ENCODE results near the gene TSC22D1. TPM values are rescaled to one million over a fixed set of nuclear protein-coding genes. Genes with fewer than 3 reads are reported as not detected.
A peak's percentile ranks its signal among the peaks of the same experiment; 100 is the strongest.

The TSC22D1 gene
- total and polyA plus RNA-seq, 7 donors: 34.5 to 203 (median 121) TPM

- intact Hi-C loops (cut with DNase I): no loop called here
- no peak for TF ChIP-seq CTCF (IDR thresholded peaks at IDR 0.05)
- no peak overlapping the region for H3K4me3 ChIP-seq
- H3K4me1 ChIP-seq: no peaks in the 10 kb centered on the region
- H3K9me3 ChIP-seq: peaks cover 4% of the 10 kb centered on the region
- no peaks in the 10 kb centered on the region for H3K36me3 ChIP-seq (ENCODE audit: insufficient read depth in 1 of 2, low read depth in 1 of 2)
- WGBS, 3 donors: 67 to 73% (median 69%) methylated on average over 15 of the region's 15 CpGs
- H3K27ac ChIP-seq: no peak overlapping the region
- peak in 1 of 2 donors; percentile 30 for DNase-seq
- H3K27me3 ChIP-seq (ENCODE audit: insufficient read depth in 3 of 3, low read length in 2 of 3): no peaks in the 10 kb centered on the region
- peak in 1 of 4 donors; percentile 17 for ATAC-seq
Observed at GRCh38 chr13:44422755-44423643, 153.1 kb downstream of the TSC22D1 start.

DNA sequence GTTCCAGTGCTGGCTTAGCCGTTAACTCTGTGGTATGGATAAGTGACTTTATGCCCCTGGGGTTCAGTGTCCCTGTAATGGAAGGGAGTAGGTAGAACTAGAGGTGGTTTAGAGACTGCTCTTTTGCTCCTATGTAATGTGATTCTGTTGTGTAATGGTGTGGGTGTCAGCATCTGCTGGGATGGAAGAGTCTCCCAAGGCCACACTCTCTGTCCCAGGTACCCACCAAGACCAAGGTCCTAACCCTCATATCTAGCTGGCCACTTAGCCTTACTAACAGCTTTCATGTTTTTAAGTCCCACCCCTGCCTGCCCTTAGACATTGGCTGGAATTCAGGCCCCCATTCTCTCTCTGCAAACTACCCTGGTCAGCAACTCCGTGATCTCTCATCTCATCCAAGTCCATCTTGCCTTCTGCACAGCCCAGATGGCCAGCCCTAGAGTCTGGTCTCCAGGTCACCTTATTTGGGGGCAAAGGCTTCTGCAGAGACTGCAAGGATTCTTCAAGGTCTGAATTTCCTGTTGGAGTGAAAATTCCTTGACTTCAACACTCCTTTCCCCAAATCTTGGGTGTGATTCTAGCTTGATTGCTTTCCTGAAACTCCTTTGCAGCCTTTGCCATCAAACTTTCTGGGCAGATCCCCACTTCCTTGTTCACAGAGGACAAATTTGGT lies 154.1 kb downstream of the TSC22D1 start:
- 92 to 97% (median 96%) methylated on average over 2 of the region's 2 CpGs for WGBS, 3 donors
- H3K27me3 ChIP-seq (ENCODE audit: insufficient read depth in 3 of 3, low read length in 2 of 3): no peaks in the 10 kb centered on the region

GRCh38 chr13:44420376-44421220 lies 155.5 kb downstream of the TSC22D1 start:
- H3K36me3 ChIP-seq (ENCODE audit: insufficient read depth in 1 of 2, low read depth in 1 of 2): no peaks in the 10 kb centered on the region
- H3K27ac ChIP-seq: no peak overlapping the region
- ATAC-seq: no peak
- TF ChIP-seq CTCF (IDR thresholded peaks at IDR 0.05): no peak
- no peaks in the 10 kb centered on the region for H3K4me1 ChIP-seq
- H3K27me3 ChIP-seq (ENCODE audit: insufficient read depth in 3 of 3, low read length in 2 of 3): no peaks in the 10 kb centered on the region
- no peaks in the 10 kb centered on the region for H3K9me3 ChIP-seq
- 83 to 85% (median 83%) methylated on average over 15 of the region's 15 CpGs for WGBS, 3 donors
- no peak for DNase-seq
- intact Hi-C loops (cut with DNase I): no loop called here
- no peak overlapping the region for H3K4me3 ChIP-seq

More for the DNA sequence above, 154.1 kb downstream of the TSC22D1 start:
- DNase-seq (no peak), ATAC-seq (no peak)
- intact Hi-C loops (cut with DNase I): no loop called here
- Histone ChIP-seq H3K36me3 (ENCODE audit: insufficient read depth in 1 of 2, low read depth in 1 of 2) (no peaks in the 10 kb centered on the region), H3K4me3 (no peak overlapping the region), H3K4me1 (no peaks in the 10 kb centered on the region), H3K27ac (no peak overlapping the region), H3K9me3 (no peaks in the 10 kb centered on the region)
- TF ChIP-seq CTCF (IDR thresholded peaks at IDR 0.05): no peak

DNA sequence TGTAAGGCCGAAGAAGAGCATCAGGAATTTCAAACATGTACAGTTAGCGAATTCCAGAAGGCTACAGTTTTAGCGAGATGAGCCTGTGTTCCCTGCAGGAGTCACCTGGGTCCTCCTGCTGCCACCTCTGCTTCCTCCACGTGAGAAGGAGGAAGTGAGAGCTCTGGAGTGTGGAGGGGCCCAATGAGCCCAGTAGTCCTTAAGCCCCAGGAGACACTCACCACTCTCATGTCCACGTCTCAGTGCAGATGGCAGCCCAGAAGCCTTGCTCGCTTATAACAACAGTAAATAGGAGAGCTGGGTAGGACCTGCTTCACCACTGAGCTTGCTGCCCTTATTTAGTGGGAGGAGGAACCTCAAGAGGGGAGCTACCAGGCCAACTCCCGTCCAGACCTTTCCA lies 158.3 kb downstream of the TSC22D1 start:
- Histone ChIP-seq H3K4me1 (no peaks in the 10 kb centered on the region), H3K4me3 (no peak overlapping the region), H3K36me3 (ENCODE audit: insufficient read depth in 1 of 2, low read depth in 1 of 2) (no peaks in the 10 kb centered on the region), H3K9me3 (no peaks in the 10 kb centered on the region), H3K27me3 (ENCODE audit: insufficient read depth in 3 of 3, low read length in 2 of 3) (no peaks in the 10 kb centered on the region), H3K27ac (no peak overlapping the region)
- WGBS, 3 donors: 74 to 79% (median 77%) methylated on average over 7 of the region's 7 CpGs
- ATAC-seq (no peak), DNase-seq (no peak)
- intact Hi-C loops (cut with DNase I): no loop called here
- TF ChIP-seq CTCF (IDR thresholded peaks at IDR 0.05): no peak

Data from psoas muscle (tissue), 8 donors.